Jurkat, Clone E6-1 (cell line): Measurements from ENCODE around the gene C2CD4D.
"Not testable (repeated sequence)": the region's sequence is repeated elsewhere in the genome, so short reads cannot be mapped to it uniquely, and the experiment has no call there.

ENCODE experiments used
- DNase-seq: peaks from one replicate; pipeline ENCODE4 v3.0.0-alpha.2; 2011; ENCODE audit warnings: low read depth, low spot score
- H3K4me3 ChIP-seq: 2 replicates; pipeline ENCODE4 v1.5.1; 2011; ENCODE audit warnings: mild to moderate bottlenecking, low read length, control low read depth, moderate library complexity

C2CD4D gene

GRCh38 chr1:151860504-151861187 lies 21.0 kb upstream of the C2CD4D start:
- no peak overlapping the region for H3K4me3 ChIP-seq
- no peak for DNase-seq

- no peak for DNase-seq
- no peak overlapping the region for H3K4me3 ChIP-seq
These were observed 20.3 kb upstream of the C2CD4D start for GRCh38 chr1:151859891-151860293.

DNA sequence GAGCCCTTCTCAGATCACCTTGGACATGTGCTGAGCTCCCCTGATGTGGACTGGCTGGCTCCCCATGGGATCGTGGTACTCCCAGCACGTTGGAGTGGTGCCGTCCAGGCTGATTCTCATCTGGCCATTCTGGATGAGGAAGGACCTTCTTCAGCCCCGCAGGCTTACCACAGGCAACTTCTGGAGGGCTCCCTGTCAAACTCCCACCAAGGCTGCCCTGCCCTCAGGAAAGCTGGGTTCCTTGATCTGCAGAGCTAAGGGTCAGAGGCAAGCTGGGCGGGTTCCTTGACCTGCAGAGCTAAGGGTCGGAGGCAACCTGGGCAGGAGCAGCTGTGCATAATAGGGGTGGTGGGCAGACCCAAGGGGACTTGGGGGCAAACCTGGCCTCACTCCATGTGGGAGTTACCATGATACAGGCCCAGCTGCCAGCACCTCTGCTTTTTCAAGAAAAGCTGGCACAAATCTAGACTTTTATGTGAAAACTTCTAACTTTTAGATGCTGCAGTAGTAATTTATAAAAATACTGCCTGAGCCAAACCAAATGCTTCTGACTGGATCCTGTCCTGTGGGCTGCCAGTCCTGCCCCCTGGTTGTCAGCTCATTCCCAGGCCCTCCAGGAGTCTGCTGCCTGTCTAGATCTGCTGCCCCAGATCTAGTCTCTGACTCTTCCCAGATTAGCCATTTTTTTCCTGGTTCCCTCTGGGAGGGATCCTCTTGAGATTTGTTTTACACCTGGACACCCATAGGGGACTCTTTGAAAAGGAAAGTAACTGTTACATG lies 19.5 kb upstream of the C2CD4D start:
- no peak for DNase-seq

GRCh38 chr1:151858030-151858746 lies 18.6 kb upstream of the C2CD4D start:
- H3K4me3 ChIP-seq: no peak overlapping the region
- DNase-seq: no peak

More for the DNA sequence above, 19.5 kb upstream of the C2CD4D start:
- no peak overlapping the region for H3K4me3 ChIP-seq

- no peak for DNase-seq
- no peak overlapping the region for H3K4me3 ChIP-seq
These were observed 16.3 kb upstream of the C2CD4D start for GRCh38 chr1:151855933-151856332.

GRCh38 chr1:151855516-151855915 lies 15.9 kb upstream of the C2CD4D start:
- not testable (repeated sequence) for H3K4me3 ChIP-seq, DNase-seq

DNA sequence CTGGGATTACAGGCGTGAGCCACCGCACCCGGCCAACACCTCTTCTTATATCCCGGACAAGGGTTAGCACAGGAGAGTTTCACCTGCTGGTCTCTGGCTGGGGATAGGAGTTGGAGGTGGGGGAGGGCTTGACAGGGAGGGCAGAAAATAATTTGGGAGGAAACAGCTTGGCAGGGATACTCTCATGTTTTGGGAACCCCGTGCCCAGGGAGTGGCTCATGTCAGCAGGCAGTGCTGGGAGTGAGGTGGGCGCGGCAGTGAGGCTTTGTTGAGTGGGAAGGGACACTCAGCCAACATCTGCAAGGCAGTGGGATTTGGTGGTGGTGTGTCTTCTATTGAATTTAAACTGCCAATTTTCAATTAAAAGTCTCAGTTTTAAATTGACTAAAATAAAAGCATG lies 15.0 kb upstream of the C2CD4D start:
- no peak for DNase-seq
- no peak overlapping the region for H3K4me3 ChIP-seq

DNA sequence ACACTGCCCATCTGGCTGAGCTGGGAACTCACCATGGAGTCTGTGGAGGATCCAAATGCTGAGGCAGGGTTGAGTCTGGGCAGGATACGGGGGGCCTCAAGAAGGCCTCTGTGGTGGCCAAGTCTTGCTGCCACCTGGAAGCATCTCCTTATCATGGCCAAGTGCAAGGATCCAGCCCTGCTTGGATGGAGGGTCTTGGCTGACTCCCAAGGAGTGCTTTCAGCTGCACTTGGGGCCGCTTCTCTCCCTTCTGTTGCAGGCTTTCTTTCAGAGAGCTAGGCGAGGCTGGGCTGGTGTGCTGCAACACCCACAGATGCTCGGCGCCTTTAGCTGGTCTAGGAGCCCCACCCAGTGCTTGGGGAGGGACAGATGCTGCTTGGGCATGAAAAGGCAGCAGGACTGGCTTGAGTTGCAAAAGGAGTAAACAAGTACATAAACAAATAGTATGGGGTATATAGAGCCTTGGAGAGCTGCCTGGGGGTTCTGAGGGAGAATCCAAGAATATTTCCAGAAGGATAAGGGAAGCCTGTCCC lies 13.9 kb upstream of the C2CD4D start, which contains the start of gene THEM5:
Gene THEM5, minus strand, starts transcription at position 302 of the 533 bp plus-strand sequence. Its CDS starts 147 bp downstream, at position 155.
- no peak for DNase-seq
- no peak within 1 kb of the TSS for H3K4me3 ChIP-seq

GRCh38 chr1:151852733-151853132 lies 13.1 kb upstream of the C2CD4D start:
- no peak overlapping the region for H3K4me3 ChIP-seq
- DNase-seq: no peak

DNA sequence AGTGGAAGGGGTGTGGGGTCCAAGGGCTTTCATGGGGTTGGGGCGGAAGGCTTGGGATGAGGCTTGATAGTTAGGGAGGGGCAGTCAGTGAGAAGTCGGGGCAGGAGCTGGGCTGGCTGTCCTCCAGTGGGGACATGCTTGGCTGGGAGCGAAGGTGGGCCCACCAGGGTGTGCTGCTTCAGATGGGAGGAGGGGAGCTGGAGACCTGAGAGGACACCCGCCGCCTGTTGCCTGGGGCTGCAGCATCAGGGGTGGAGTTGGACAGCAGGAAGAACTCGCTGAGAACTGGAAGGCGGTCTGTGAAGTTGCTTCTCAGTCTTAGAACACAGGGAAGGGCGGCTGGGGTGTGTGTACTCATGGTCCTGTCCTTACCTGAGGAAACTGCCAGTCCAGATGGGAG lies 12.3 kb upstream of the C2CD4D start:
- H3K4me3 ChIP-seq: no peak overlapping the region
- DNase-seq: no peak

GRCh38 chr1:151849871-151850270 lies 10.3 kb upstream of the C2CD4D start:
- no peak for DNase-seq
- no peak overlapping the region for H3K4me3 ChIP-seq

DNA sequence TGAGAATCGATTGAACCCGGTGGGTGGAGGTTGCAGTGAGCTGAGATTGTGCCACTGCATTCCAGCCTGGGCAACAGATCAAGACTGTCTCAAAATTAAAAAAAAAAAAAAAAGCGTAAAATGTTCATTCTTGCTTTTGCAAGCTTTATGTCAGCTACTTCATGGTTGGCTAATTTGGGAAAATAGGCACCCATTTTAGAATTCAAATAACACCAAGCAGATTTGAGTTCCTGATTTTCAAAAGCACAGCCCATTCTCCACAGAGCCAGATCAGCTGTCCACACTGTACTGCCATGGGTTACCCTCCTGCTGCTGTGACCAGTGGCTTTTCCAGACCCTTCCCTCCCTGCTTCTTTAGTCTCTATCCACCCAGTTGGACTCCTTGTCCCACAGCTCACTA lies 9.5 kb upstream of the C2CD4D start:
- no peak overlapping the region for H3K4me3 ChIP-seq
- DNase-seq: no peak

- no peak overlapping the region for H3K4me3 ChIP-seq
- DNase-seq: no peak
These were observed 8.4 kb upstream of the C2CD4D start for GRCh38 chr1:151847867-151848596.

- no peak overlapping the region for H3K4me3 ChIP-seq
- DNase-seq: no peak
These were observed 7.1 kb upstream of the C2CD4D start for GRCh38 chr1:151846686-151847237.

DNA sequence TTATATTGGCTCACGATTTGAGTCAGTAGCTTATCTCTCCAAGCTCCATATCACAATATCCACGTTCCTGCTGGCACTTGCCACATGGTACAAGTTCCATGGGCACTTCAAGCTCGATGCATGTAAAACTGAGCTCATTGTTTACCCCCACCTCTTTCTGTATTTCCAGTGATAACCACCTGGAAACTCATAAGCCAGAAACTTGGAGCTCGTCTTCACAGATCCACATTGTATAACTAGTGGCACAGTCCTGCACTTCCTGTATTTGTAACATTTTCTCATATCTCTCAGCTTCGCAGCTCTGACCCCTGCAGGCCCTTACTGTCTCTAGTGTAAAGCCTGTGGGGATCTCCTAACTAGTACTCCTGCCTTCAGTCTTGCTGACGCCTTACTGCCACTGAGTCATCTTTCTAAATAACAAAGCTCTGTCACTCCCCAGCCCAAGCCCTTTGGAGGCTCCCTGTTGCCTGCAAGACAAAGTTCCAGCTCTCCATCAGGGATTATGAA lies 6.5 kb upstream of the C2CD4D start:
- DNase-seq: no peak
- H3K4me3 ChIP-seq: no peak overlapping the region

DNA sequence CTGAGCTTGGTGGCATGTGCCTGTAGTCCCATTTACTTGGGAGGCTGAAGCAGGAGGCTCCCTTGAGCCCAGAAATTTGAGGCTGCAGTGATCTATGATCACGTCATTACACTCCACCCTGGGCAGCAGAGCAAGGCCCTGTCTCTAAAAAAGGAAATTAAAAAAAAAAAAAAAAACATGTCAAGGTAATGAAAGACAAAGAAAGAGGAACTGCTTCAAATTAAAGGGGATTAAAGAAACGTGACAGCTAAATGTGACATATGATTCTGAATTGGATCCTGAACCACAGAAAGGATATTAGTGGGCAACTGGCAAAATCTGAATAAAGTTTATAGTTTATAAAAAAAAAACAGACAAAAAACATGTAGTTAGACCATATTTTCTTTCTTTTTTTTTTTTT lies 3.8 kb upstream of the C2CD4D start:
- DNase-seq: no peak
- no peak overlapping the region for H3K4me3 ChIP-seq

DNA sequence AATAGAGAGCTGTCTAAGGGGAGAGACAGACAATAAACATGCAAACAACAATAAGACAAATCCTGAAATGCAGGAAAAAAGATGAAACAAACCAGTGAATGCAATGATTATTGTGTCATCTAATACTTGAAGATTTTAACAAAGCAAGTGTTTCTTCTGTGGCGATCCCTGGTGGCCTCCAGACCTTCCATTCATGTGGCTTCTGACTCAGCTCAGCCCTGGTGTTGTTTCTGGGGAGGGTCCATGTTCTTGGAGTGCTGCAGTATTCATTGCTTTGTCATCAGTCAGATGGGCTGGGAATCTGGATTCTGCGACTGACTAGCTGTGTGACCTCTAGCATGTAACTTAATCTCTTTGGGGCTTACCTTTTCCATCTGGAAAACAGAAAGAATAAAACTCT lies 1.5 kb upstream of the C2CD4D start:
- H3K4me3 ChIP-seq: no peak overlapping the region
- DNase-seq: no peak

- H3K4me3 ChIP-seq: peak overlapping the region; percentile 53; the same call in 1 of the 2 replicates
- no peak for DNase-seq
These were observed 801 bp upstream of the C2CD4D start for GRCh38 chr1:151840421-151840820.

GRCh38 chr1:151839082-151839412 lies 573 bp downstream of the C2CD4D start:
- H3K4me3 ChIP-seq: peak overlapping the region; percentile 53
- DNase-seq: no peak
